Effector memory CD4-positive, alpha-beta T cell (primary cell): ENCODE results near the gene DUOXA2.

Source experiments
- DNase-seq, 3 donors: peaks; one replicate each; pipeline ENCODE4 v3.0.0-alpha.2; 2020
- H3K27ac ChIP-seq: 2 replicates; pipeline ENCODE4 v1.7.0; 2013; ENCODE audit warnings: mild to moderate bottlenecking, low read length, moderate library complexity; ENCODE audit not compliant: insufficient read depth, poor library complexity, severe bottlenecking
- H3K27me3 ChIP-seq: replicated peaks from 2 replicates; pipeline ENCODE4 v1.7.0; 2013; ENCODE audit warnings: mild to moderate bottlenecking, low read length; ENCODE audit not compliant: insufficient read depth, control insufficient read depth, poor library complexity, severe bottlenecking
- H3K36me3 ChIP-seq: 2 replicates; pipeline ENCODE4 v1.7.0; 2013; ENCODE audit warnings: mild to moderate bottlenecking, low read length, moderate library complexity; ENCODE audit not compliant: control insufficient read depth, insufficient read depth
- H3K4me1 ChIP-seq: 2 replicates; pipeline ENCODE4 v1.7.0; 2013; ENCODE audit warnings: low read length, mild to moderate bottlenecking; ENCODE audit not compliant: control insufficient read depth, insufficient read depth, poor library complexity, severe bottlenecking
- H3K4me3 ChIP-seq: 2 replicates; pipeline ENCODE4 v1.7.0; 2013; ENCODE audit warnings: low read length, low read depth, mild to moderate bottlenecking; ENCODE audit not compliant: insufficient read depth, poor library complexity, severe bottlenecking
- H3K9me3 ChIP-seq: 2 replicates; pipeline ENCODE4 v1.7.0; 2013; ENCODE audit warnings: mild to moderate bottlenecking, low read length, moderate library complexity; ENCODE audit not compliant: control insufficient read depth

Gene DUOXA2

GRCh38 chr15:45157974-45158373, 43.8 kb downstream of the DUOXA2 start:
- H3K27me3 ChIP-seq = no peaks in the 10 kb centered on the region
- no peak for DNase-seq
- H3K4me1 ChIP-seq = no peaks in the 10 kb centered on the region
- H3K36me3 ChIP-seq = no peaks in the 10 kb centered on the region
- H3K9me3 ChIP-seq = no peaks in the 10 kb centered on the region
- H3K27ac ChIP-seq = no peak overlapping the region
- no peak overlapping the region for H3K4me3 ChIP-seq

- no peaks in the 10 kb centered on the region for H3K36me3 ChIP-seq
- H3K4me3 ChIP-seq = no peak overlapping the region
- no peaks in the 10 kb centered on the region for H3K9me3 ChIP-seq
- peaks cover 16% of the 10 kb centered on the region for H3K4me1 ChIP-seq
- no peak overlapping the region for H3K27ac ChIP-seq
- no peaks in the 10 kb centered on the region for H3K27me3 ChIP-seq
- DNase-seq = no peak
These were observed 47.5 kb downstream of the DUOXA2 start for GRCh38 chr15:45161666-45162065.

GRCh38 chr15:45162771-45163507, 48.8 kb downstream of the DUOXA2 start:
- Histone ChIP-seq H3K27ac (no peak overlapping the region), H3K4me1 (peaks cover 16% of the 10 kb centered on the region), H3K9me3 (no peaks in the 10 kb centered on the region), H3K36me3 (no peaks in the 10 kb centered on the region), H3K27me3 (no peaks in the 10 kb centered on the region), H3K4me3 (no peak overlapping the region)
- peak; percentile 10 to 36 (median 24) for DNase-seq

GRCh38 chr15:45163508-45163856, 49.4 kb downstream of the DUOXA2 start:
- Histone ChIP-seq H3K27ac (no peak overlapping the region), H3K4me1 (peaks cover 16% of the 10 kb centered on the region), H3K27me3 (no peaks in the 10 kb centered on the region), H3K36me3 (no peaks in the 10 kb centered on the region), H3K9me3 (no peaks in the 10 kb centered on the region), H3K4me3 (no peak overlapping the region)
- DNase-seq = no peak

- Histone ChIP-seq H3K4me1 (peaks cover 16% of the 10 kb centered on the region), H3K27ac (no peak overlapping the region), H3K4me3 (no peak overlapping the region), H3K36me3 (no peaks in the 10 kb centered on the region), H3K9me3 (no peaks in the 10 kb centered on the region), H3K27me3 (no peaks in the 10 kb centered on the region)
- no peak for DNase-seq
These were observed 50.8 kb downstream of the DUOXA2 start for GRCh38 chr15:45164914-45165313.

- Histone ChIP-seq H3K4me1 (peaks cover 16% of the 10 kb centered on the region), H3K27me3 (no peaks in the 10 kb centered on the region), H3K36me3 (no peaks in the 10 kb centered on the region), H3K27ac (no peak overlapping the region), H3K9me3 (no peaks in the 10 kb centered on the region), H3K4me3 (no peak overlapping the region)
- no peak for DNase-seq
These were observed 51.4 kb downstream of the DUOXA2 start for GRCh38 chr15:45165536-45165935.

GRCh38 chr15:45166834-45167630, 52.9 kb downstream of the DUOXA2 start:
- Histone ChIP-seq H3K27me3 (no peaks in the 10 kb centered on the region), H3K36me3 (no peaks in the 10 kb centered on the region)
- peak; percentile 59 to 66 (median 65) for DNase-seq

GRCh38 chr15:45167631-45168205, 53.6 kb downstream of the DUOXA2 start:
- Histone ChIP-seq H3K4me3 (peak overlapping the region; percentile 87), H3K4me1 (peaks cover 16% of the 10 kb centered on the region), H3K36me3 (no peaks in the 10 kb centered on the region), H3K27ac (peak overlapping the region; percentile 89), H3K27me3 (no peaks in the 10 kb centered on the region), H3K9me3 (no peaks in the 10 kb centered on the region)
- no peak for DNase-seq

More at GRCh38 chr15:45166834-45167630, 52.9 kb downstream of the DUOXA2 start:
- Histone ChIP-seq H3K4me3 (peak overlapping the region; percentile 87), H3K9me3 (no peaks in the 10 kb centered on the region), H3K4me1 (peaks cover 16% of the 10 kb centered on the region), H3K27ac (peak overlapping the region; percentile 89)
